Activated CD8-positive, alpha-beta memory T cell treated with anti-CD3 and anti-CD28 coated beads, Interleukin-2, amount 50 U/mL, for 48 hours (primary cell): ENCODE data around the gene PLK5.
"Not testable (repeated sequence)": the region's sequence is repeated elsewhere in the genome, so short reads cannot be mapped to it uniquely, and the experiment has no call there.

ENCODE experiments used
- DNase-seq: peaks from one replicate; pipeline ENCODE4 v3.0.0-alpha.2; 2020

The PLK5 gene

DNA sequence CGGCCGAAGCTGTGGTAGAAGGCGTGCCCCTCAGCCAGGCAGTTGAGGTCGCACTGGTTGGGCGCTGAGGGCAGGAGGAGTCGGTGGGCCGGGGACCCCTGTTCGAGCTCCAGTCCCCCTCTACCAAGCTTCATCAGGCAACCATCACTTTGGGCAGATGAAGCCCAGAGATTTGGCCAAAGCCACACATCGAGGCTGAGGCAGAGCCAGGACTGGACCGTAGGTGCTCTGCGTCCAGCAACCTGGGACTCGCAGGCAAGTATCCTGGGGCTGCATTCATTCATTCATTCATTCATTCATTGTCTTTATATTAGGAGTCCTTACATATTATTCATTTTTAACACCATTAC lies 15.4 kb upstream of the PLK5 start:
- no peak for DNase-seq

DNA sequence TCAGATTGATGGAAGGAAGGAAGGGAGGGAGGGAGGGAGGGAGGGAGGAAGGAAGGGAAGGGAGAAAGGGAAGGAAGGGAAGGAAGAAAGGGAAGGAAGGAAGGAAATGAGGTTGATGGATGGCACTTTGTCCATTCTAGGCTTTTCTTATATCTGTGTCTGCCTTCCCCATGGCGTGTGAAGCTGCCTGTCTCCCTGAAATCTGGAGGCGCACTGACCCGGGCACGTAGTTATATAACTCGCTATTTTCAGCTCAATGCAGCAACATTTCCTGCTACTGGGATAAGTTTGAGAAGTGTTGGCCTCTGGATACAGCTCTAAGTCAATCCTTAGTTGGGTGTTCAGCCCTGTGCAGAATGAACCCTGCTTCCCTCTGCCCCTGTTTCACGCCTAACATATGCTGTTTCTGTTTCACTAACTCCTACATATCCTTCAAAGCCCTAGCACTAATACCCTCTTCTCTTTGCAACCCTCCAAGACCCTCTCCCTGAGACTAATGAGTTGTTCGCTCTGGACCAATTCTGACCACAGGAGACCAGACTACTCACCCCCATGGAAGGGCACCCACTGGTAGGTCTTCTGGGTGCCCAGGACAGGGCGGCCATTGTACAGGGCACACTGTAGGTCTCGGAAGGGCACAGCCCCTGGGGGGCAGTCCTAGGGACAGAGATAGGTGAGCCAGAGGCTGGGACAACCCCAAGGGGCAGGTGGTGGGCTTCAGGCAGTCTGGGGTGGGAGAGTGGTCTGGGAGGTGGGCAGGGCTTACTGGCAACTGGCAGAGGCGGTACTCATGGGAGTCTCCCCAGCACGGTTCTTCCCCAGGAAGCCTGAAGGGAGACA lies 14.1 kb upstream of the PLK5 start:
- no peak for DNase-seq

DNA sequence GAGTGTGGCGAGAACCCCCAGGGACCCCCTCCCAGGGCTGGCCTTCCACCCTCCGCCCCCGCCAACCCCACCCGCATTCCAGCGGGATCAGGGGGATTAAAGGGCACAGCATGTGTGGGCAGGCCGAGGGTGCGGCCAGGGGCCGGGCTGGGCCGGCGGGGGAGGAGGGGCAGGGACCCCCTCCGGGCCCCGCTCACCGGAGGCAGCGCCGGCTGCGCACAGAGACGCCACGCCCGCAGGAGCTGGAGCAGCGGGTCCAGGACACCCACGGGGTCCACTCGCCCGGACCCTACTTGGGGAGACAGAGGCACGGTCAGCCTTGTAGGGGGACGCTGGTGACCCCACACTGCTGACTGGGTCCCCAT lies 13.5 kb upstream of the PLK5 start:
- no peak for DNase-seq

DNA sequence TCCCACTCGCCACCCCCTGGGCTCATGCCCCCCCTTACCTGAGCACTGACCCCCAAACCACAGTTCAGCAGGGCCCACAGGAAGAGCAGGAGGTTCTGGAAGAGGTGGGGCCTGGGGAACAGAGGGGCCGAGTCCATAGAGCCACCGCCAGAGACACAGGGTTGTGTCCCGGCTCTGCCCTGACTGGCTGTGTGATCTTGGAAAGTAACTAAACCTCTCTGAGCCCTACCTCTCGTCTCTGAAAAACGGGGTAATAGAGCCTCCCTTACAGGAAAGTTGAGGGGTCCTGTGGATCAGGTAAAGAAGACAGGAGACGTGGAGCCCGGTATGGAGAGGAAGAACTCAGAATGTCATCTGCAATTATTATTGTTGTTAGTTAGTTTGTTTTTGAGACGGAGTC lies 13.1 kb upstream of the PLK5 start:
- no peak for DNase-seq

DNA sequence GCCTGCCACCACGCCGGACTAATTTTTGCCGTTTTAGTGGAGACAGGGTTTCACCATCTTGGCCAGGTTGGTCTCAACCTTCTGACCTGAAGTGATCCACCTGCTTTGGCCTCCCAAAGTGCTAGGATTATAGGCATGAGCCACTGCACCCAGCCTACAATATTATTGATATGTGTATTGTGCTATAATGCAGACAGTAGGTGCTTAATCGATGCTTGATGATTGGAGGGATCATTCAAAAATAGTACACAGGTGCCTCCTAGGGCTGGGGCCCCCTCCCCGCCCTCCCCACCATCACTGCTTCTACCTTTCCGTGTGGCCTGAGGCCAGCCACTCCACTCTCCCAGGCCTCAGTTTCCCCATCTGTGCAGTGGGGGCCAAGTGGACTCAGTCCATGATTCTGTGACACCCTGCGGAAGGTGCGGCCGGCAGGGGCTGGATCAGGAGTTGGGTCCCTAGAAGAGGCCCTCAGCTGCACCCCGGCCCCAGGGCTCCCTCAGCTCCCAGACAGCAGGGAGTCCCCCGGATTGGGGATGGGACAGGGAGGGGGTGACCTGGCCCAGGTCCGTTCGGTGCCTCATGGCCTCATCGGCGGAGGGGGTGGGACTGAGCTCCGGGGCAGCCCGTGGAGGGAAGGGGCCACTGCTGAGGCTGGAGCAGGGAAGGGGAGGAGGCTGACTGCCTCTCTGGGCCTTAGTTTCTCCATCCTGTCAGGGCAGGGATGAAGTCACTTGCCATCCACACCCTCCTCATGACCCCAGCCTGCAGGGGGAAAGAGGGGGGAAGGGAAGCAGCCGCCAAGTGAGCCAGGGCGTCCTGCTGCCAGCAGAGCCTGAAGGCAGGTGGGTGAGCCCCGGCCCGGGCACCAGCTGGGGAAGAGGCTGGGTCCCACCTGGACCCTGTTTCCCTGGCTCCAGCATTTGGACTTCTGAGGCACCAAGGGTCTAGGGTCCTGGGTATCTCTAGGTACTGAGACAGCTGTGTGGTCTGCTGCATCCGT lies 12.3 kb upstream of the PLK5 start:
- DNase-seq, result no peak

DNA sequence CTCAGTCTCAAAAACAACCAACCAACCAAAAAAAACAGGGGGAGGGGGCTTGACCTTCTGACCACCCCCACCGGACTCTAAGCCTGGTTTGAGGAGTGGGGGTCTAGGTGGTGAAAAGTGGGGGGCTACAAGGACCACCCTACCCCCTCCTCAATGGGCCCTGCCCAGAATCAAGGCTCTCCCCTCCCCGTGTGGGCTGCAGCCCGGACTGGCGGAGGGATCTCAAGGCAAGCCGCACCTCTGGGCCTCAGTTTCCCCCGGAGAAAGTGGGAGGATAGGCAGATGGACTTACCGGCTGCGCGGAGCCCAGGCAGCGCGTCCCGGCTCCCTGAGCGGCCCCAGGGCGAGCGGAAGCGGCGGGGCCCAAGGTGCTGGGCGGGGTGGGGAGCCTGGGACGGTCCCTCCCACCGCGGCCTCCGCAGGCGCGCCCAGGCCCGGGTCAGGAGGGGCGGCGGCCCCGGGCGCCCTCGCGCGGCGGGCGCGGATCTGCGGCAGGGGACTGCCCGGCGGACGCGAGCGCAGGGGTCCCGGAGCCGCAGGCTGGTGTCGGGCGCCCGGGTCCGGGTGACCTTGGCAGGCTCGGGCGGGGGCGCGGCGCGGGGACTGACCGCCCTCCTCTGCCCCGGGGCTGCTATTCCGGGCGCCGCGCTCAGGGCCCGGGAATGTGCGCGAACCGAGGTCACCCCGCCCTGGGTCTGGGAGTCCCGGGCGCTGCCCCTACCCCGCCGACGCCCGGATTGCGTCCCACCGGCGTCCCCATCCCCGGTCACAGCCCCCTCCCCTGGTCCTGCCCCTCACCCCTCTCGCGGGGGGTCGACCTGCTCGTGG lies 11.0 kb upstream of the PLK5 start, which contains the start of gene ADAMTSL5:
TSS of gene ADAMTSL5 (minus strand) at position 349 of the 828 bp plus-strand sequence. CDS start 2,076 bp downstream, outside the sequence.
- peak; percentile 87 for DNase-seq

DNA sequence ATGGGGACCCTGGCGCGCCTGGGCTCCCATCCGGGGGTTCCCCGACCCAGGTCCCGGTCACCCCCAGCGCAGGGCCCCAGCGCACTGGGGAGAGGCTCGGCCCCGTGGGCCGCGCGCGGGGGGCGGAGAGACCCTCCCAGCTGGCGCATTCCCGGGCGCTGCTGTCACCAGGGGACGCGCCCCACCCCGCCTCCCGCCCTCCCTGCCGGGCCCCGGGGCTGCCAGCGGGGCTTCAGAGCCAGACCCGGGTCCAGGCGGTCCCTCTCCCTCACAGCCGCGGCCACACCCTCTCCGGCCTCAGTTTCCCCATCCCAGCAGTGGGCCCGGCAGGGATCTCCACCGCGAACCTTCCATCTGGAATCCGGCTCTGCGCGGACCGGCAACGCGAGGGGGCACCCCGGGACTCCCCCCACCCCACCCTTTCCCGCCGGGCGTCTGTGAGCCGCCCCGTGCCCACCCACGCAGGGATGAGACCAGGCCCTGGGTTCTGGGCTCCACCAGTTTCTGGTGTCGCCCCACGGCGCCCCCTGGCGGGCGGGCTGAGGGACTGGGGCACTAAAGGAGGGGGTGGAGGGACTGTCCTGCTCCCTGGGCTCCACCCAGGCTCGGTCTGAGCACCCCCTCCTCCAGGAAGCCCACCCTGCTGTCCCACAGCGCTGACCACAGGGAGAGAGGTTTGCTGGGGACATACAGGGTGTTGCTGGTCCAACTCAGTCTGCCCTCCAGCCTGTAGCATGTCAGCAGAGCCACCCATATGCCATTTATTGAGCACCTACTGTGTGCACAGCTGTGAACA lies 10.2 kb upstream of the PLK5 start:
- peak; percentile 91 for DNase-seq

DNA sequence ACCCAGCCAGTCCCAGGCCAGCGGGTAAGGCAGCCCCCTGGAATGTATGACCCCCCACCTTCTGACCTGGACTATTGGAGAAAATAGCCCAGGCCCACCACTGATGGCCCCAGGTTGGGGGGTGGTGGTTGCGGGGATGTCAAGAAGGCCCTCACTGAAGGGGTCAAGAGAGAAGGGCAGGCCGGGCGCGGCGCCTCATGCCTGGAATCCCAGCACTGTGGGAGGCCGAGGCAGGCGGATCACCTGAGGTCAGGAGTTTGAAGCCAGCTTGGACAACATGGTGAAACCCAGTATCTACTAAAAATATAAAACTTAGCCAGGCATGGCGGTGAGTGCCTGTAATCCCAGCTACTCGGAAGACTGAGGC lies 9.6 kb upstream of the PLK5 start:
- DNase-seq, result no peak

DNA sequence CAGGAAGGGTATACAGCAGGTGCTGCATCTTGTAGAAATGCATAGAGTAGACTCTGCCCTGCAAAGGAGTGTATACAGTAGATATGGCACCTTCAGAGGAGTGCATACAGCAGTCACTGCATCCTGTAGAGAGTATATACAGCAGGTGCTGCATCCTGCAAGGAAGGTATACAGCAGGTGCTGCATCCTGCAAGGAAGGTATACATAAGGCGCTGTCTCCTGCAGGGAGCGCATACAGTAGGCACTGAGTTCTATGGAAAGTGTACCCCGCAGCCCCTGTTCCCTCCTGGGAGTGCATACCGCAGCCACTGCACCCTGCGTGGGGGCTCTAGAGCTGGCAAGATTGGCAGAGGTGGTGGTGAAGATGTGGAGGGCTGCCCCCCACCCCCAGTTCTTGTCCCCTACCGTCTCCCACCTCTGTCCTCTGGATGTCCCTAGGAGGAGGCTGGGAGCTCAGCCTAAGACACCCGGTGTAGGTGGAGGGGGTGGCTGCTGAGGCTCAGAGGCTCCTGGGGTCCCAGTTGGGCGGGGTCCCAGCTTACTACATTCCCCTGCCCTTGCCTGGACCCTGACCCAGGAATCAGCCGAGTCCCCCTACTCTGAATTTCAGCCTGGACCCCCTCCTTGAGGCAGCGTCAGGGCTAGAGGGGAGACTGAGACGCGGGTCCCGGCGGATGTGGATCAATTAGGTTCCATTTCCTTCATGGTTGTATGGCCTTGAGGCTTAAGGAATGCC lies 8.7 kb upstream of the PLK5 start:
- no peak for DNase-seq

DNA sequence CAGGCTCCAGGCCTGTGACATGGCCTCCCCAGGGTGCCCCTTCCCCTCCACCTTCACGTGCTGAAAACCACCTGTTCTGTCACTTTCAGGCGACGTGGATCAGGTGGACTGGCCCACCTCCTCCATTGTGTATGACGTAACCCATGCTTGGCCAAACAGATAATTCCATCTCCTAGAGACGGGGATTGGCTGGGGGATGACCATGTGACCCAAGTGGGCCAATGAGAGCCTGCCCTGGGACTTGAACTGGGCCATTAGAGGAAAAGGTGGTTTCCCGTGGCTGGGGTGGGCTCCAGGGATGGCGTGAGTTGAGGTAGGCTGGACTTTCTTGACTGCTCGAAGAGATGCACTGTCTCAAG lies 7.5 kb upstream of the PLK5 start:
- no peak for DNase-seq

DNA sequence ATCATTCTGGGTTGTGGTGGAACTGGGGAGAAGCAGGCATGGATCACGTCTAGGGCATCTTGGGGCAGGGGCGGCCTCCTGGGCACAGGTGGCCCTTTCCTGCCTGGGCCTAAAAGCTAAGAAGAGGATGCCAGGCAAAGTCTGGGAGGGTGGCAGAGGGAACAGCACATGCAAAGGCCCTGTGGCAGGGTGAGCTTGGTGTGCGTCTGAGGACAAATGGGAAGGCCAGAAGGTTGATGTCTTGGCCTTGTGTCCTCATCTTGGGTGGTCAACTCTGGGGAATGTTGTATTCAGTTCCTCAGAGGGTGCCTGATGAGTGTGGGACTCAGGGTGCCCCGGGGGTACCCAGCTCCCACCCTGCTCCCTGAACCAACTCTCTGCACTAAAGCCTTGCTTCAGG lies 5.4 kb upstream of the PLK5 start:
- no peak for DNase-seq

DNA sequence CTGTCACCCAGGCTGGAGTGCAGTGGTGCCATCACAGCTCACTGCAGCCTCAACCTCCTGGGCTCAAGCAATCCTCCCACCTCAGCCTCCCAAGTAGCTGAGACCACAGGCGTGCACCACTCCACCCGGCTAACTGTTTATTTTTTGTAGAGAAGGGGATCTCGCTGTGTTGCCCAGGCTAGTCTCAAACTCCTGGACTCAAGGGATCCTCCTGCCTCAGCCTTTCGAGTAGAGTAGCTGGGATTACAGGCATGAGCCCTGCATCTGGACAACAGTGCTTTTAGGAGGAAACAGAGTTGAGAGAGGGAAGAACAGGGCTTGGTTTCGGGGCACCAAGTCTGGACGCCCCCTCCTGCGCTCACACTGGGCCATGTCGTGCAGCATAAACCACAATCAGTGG lies 4.1 kb upstream of the PLK5 start:
- DNase-seq, result not testable (repeated sequence)

DNA sequence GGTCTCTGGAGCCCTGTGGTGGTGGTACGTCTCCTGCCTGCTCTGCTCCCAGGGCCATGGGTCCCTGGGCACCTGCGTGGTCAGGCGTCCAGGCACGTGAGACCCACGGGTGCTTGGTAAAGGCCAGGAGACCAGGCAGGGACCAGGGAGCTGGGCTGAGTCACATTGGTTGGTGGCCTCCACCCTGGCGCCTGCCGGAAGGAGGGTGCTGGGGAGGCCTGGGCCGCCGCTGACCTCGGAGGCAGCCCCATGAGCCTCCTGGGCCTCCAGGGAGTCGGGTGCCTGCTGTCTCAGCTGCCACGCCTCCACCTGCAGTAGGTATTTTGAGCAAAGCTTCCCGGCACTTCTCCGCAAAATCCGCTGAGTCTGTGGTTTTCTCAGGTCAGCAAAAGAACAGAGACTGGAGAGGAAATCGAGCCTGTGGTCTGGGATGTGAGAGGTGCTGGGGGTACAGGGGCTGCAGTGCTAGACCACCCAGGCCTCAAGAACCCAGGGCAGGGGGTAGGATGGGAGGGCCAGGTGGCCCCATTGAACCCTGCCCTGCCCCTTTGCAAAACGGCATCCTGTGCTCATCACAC lies 3.6 kb upstream of the PLK5 start:
- no peak for DNase-seq

DNA sequence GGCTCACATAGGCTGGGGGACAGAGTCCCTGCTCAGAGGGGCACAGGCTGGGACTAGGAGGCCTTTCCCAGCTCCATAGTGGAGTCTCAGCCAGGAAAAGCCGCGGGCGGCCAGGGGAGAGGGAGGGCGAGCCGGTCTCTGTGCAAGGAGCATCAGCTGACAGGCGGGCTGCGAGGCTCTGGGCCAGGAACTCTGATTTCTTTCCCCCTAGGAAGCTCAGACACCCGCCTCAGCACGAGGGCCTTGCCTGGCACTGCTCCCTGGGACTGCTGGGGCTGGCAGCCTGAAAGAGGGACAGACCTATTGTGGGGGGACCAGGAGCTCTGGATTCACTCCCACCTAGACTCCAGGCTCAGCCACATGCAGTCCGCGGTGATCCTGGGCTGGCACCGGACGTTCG lies 2.2 kb upstream of the PLK5 start:
- DNase-seq, result no peak

DNA sequence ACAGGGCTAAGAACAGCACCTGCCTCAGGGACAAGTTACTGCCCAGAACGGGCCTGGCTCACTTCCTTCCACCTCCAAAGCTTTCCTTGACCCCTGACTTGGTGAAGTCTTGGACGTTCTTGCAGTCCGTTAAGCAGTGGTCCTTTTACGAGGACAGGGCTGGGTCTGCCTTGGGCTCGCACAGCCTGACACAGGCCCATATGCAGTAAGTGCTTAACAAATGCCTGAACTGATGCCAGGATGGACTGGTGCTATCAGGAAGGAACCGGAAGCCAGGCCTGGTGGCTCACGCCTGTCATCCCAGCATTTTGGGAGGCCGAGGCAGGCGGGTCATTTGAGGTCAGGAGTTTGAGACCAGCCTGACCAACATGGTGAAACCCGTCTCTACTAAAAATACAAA lies 1.8 kb upstream of the PLK5 start:
- no peak for DNase-seq

DNA sequence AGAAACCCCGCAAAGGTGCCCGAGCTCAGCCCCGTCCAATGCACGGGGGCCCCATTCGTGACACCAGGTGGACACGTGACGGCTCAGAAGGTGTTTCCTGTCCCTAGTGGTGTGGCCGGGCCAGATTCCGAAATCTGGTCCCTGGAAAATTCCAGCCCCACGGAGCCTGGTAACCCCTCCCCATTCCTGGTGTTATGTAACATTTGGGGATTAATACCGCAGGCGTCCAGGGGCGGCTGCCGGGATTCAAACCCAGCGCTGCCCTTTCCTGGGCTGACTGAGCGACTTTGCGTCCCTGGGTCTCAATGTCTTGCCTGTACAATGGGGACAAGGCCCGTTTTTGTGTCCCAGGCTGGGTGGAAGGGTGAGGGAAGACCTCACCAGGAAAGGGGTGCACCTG lies 1.0 kb upstream of the PLK5 start:
- DNase-seq, result no peak

DNA sequence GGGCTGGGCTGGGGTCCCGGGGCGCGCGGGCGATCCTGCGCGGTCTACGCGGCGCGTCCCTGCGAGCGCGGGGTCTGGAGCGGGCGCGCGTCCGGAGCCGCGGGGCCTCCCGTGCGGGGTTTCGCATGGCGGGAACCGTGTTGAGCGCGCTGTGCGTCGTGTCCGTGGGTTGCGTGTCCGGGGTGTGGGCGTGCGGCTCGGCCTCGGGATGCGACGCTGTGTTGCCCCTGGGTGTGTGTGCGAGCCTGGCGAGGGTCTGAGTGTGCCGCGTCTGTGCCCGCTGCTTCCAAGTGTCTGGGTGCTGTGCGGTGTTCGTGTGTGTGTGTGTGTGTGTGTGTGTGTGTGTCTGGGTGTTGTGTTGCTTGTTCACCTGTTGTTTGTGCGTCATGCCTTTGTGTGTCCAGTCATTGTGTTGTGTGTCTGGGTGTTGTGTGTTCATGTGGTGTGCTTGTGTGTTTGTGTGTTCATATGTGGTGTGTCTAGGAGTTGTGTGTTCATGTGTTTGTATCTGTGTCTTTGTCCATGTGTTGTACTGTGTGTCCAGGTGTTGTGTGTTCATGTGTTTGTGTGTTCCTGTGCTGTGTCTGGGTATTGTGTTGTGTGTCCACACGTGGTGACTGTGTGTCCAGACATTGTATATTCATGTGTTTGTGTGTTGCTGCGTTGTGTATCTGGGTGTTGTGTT lies 552 bp downstream of the PLK5 start:
- no peak for DNase-seq

DNA sequence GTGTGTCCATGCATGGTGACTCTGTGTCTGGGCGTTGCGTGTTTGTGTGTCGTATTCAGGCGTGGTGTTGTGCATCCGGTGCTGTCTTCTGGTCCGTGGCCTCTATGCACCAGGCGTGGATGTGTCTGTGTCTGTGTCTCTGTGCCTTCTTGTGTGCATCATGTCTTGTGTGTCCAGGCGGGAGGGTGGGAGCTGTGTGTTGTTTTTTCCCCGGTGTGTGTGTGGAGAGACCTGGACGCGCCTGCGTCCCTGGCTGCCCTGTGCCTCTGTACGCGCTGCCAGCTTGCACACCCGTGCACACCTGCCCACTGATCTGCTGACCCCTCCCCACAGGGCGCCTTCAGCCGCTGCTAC lies 1.1 kb downstream of the PLK5 start:
- no peak for DNase-seq

DNA sequence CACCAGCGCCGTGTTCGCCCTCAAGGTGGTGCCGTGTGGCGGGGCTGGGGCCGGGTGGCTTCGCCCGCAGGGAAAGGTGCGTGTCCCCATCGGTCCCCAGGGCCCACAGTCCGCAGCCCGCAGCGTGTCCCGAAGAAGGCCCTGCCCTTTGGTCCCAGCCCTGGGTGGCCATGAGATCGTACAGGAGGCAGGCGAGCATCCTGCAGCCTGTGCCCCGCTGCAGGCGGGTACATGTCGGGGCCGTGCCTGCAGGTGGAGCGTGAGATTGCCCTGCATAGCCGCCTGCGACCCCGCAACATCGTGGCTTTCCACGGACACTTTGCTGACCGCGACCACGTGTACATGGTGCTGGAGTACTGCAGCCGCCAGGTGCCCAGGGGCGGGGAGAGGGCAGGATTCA lies 1.5 kb downstream of the PLK5 start:
- no peak for DNase-seq

DNA sequence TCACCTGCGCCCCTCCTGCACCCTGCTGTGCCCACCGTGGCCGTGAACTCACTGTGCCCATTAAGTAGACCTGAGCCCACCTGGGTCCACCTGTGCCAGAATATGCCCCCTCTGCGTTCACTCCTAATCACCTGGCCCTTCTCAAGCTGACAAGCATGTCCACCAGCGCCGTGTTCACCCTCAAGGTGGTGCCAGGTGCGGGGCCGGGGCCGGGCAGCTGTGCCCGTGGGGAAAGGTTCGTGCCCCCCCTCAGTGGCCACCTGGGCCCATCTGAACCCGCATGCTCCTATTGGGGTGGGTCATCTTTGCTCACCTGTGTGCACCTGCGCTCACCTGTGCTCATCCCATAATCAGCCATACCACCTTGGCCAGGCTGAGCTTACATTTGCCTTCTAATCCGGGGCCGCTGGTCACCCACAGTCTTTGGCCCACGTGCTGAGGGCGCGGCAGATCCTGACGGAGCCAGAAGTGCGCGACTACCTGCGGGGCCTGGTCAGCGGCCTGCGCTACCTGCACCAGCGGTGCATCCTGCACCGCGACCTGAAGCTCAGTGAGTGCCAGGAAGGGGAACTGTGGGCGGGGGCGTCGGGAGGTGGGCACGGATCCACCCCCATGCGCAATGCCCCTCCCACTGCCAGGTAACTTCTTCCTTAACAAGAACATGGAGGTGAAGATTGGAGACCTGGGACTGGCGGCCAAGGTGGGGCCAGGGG lies 2.3 kb downstream of the PLK5 start:
- DNase-seq, result no peak
